22Rv1 (cell line): ENCODE measurements around the gene FSCB.
A peak's percentile ranks its signal among the peaks of the same experiment; 100 is the strongest.

ENCODE experiments used
- H3K27ac ChIP-seq: fragments of 450-650 bp; 2 replicates; pipeline ENCODE4 v1.5.1; 2017
- ZFX ChIP-seq: fragments of 450-650 bp; IDR thresholded peaks from 2 replicates; pipeline ENCODE4 v1.6.1; 2017; ENCODE audit warnings: antibody characterized with exemption, borderline replicate concordance
- TF ChIP-seq, protein P1 (sequence below): fragments of 450-650 bp; IDR thresholded peaks from 2 replicates; pipeline ENCODE4 v1.5.1; 2017; ENCODE audit warnings: mild to moderate bottlenecking

Gene FSCB

DNA sequence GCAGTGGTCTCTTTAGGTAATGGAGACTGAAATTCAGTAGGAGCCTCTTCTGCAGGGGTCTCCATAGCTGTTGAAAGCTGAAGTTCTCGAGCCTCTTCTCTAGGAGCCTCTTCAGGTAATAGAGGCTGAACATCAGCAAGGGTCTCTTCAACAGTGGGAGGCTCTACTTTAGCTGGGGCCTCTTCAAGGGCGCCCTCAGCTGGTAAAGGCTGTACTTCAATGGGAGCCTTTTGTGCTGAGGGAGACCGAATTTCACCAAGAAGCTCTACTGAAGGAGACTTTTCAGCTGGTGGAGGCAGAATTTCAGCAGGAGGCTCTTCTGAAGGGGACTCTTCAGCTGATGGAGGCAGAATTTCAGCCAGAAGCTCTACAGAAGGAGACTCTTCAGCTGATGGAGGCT, 1.5 kb downstream of the FSCB start:
- no peak overlapping the region for H3K27ac ChIP-seq
- TF ChIP-seq, protein P1, sequence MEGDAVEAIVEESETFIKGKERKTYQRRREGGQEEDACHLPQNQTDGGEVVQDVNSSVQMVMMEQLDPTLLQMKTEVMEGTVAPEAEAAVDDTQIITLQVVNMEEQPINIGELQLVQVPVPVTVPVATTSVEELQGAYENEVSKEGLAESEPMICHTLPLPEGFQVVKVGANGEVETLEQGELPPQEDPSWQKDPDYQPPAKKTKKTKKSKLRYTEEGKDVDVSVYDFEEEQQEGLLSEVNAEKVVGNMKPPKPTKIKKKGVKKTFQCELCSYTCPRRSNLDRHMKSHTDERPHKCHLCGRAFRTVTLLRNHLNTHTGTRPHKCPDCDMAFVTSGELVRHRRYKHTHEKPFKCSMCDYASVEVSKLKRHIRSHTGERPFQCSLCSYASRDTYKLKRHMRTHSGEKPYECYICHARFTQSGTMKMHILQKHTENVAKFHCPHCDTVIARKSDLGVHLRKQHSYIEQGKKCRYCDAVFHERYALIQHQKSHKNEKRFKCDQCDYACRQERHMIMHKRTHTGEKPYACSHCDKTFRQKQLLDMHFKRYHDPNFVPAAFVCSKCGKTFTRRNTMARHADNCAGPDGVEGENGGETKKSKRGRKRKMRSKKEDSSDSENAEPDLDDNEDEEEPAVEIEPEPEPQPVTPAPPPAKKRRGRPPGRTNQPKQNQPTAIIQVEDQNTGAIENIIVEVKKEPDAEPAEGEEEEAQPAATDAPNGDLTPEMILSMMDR, result peak; percentile 26
- no peak for TF ChIP-seq ZFX

DNA sequence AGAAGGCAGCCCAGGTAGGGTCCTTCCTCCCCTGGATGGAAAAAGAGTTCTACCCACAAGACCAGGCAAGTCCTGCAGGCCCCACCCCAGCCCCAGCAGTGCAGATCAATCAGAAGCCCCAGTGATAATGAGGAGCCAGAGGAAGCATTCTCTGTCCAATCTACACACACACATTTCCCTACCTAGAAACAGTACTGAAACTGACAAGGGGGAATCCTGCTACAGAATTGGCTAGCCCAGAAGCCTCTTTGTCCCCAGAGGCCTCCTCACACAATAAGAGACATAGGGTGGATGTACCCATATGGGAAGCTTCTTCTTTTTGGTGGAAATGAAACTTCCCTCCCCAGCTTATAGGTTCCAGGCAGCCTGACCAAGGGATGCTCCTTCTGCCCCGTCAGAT, 9.9 kb downstream of the FSCB start:
- TF ChIP-seq, protein P1, result no peak
- no peak for TF ChIP-seq ZFX
- no peak overlapping the region for H3K27ac ChIP-seq

DNA sequence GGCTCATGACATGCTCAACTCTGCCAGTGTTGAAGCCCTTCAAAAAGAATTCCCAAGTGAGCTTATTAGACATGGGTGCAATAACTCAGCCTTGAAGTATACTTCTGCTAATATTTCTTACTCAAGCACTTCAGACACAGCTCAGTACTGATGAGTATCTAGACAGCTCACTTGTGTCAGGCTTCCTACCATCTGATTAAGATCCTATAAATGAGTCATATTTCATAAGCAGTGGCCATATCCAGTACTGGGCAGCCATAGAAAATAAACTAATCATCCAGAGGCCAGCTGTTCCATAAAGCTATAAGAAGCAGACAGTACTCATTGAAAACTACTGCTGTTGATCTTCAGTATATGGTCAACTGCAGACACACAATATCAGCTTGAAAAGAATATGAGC, 12.9 kb downstream of the FSCB start:
- H3K27ac ChIP-seq, result no peak overlapping the region

DNA sequence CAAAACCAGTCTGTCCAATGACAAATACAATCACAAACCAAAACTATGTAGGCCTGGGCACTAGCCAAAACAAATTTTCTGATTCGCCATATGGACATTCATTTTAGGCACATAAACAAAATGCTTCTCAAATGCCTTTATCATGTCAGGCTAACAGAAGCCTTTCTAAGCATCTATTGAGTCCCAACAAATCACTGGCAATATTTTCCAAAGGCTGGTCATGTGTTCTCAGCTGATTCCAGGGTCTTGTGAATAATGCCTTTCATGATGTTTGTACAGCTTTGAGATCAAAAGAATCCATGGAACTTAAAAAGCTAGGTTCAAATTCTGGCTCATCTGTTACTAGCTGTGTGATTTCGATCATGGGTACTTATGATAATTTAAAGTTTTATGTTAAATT, 16.1 kb downstream of the FSCB start:
- no peak overlapping the region for H3K27ac ChIP-seq
- TF ChIP-seq ZFX, result no peak
- TF ChIP-seq, protein P1, result no peak

More for the DNA sequence above, 12.9 kb downstream of the FSCB start:
- no peak for TF ChIP-seq ZFX
- TF ChIP-seq, protein P1, result no peak

DNA sequence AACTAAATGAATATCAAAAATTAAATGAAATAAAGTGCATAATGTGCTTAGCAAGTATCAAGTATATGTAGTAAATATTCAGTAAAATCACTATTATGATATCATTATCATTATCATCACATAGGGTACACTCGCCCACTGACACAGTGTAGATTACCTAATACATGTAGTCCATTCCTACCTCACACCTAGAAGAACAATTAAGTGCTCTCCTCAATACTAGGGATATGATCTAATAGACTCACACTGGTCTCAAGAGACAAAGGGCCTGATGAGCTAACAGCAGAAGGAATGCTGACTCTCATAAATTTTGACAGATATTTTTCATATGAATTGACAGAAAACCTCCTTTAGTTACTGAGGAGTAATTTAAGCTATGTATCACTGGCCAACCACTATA, 29.1 kb downstream of the FSCB start:
- TF ChIP-seq, protein P1, result no peak
- no peak for TF ChIP-seq ZFX
- H3K27ac ChIP-seq, result no peak overlapping the region

DNA sequence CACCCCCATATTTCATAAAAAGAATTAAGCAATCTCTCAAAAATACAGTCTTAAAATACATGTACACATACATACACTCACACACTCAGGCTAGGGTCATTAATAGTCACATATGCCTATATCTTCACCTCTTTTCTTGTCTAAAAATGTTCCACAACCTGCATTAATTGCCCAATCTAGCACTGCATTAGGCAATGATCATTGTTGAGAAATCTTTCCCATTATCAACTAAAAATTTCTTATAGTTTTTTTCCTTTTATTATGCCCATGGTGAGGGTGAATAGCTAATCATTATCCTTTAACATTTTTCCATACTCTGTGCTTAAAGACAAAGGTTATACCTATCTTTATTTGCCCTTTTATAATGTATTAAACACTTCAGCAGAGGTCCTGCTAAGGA, 38.3 kb downstream of the FSCB start:
- no peak overlapping the region for H3K27ac ChIP-seq
- TF ChIP-seq, protein P1, result no peak
- no peak for TF ChIP-seq ZFX

DNA sequence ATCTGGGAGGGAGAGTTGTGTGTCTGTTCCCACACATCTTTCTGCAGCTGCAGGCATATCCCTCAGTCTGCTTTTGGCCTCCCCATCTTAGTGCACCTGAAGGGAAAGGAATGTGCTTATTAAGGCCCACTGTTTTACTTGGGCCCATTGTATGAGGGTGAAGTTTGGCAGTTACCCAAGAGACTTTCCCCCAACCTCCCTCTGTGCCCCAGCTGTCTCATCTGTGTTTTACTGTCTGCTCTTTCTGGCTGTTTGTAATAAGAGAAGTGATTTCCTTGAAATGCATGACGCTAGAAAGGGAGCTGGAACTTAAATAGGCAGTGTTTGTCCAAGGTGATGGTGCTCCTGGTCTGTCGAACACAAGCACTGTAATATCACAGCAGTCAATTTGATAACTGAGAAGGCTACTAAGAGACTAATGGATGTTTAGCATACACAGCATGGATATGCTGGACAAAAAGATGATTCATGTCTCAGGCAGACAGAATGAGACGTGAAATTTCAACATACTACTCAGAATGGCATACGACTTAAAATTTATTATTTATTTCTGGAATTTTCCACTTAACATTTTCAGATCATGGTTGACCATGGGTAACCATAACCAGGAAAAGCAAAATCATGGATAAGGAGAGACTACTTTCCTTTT, 43.6 kb downstream of the FSCB start:
- H3K27ac ChIP-seq, result no peak overlapping the region
- TF ChIP-seq ZFX, result no peak
- TF ChIP-seq, protein P1, result no peak
